DMS 273 (cell line): ENCODE results near the gene SCGB1D4.
"Not testable (repeated sequence)": the region's sequence is repeated elsewhere in the genome, so short reads cannot be mapped to it uniquely, and the experiment has no call there.

Source experiments
- DNase-seq: peaks from one replicate; lab custom pipeline; 2025; ENCODE audit not compliant: unreplicated experiment; lab: John Stamatoyannopoulos, UW

SCGB1D4 gene

GRCh38 chr11:62298975-62299374 is at the start of gene SCGB1D4:
TSS of gene SCGB1D4 (minus strand) at chr11:62299075. CDS start at chr11:62299010, 65 bp downstream.
- no peak for DNase-seq

GRCh38 chr11:62345861-62346260 is 47.0 kb upstream of the SCGB1D4 start:
- no peak for DNase-seq

- DNase-seq, result no peak
Observed at GRCh38 chr11:62344210-62344609, 45.3 kb upstream of the SCGB1D4 start.

GRCh38 chr11:62343646-62344190 is 44.8 kb upstream of the SCGB1D4 start:
- not testable (repeated sequence) for DNase-seq

- no peak for DNase-seq
Observed at GRCh38 chr11:62341588-62341987, 42.7 kb upstream of the SCGB1D4 start.

GRCh38 chr11:62340269-62340901 is 41.5 kb upstream of the SCGB1D4 start:
- peak; percentile 61 for DNase-seq

GRCh38 chr11:62338218-62338617 is 39.3 kb upstream of the SCGB1D4 start:
- no peak for DNase-seq

- peak; percentile 87 for DNase-seq
Observed at GRCh38 chr11:62337303-62338181, 38.7 kb upstream of the SCGB1D4 start, which contains the start of gene ASRGL1. TSS of gene ASRGL1 (plus strand) at chr11:62337448. CDS start at chr11:62337978, 530 bp downstream.

- DNase-seq, result not testable (repeated sequence)
Observed at GRCh38 chr11:62336949-62337302, 38.1 kb upstream of the SCGB1D4 start.

- DNase-seq, result no peak
Observed at GRCh38 chr11:62333768-62334167, 34.9 kb upstream of the SCGB1D4 start.

- not testable (repeated sequence) for DNase-seq
Observed at GRCh38 chr11:62331264-62331663, 32.4 kb upstream of the SCGB1D4 start.

GRCh38 chr11:62327541-62327940 is 28.7 kb upstream of the SCGB1D4 start:
- not testable (repeated sequence) for DNase-seq

- DNase-seq, result not testable (repeated sequence)
Observed at GRCh38 chr11:62326719-62327118, 27.8 kb upstream of the SCGB1D4 start.

- not testable (repeated sequence) for DNase-seq
Observed at GRCh38 chr11:62325781-62326180, 26.9 kb upstream of the SCGB1D4 start.

- DNase-seq, result peak; percentile 34
Observed at GRCh38 chr11:62324731-62325556, 26.1 kb upstream of the SCGB1D4 start.

- no peak for DNase-seq
Observed at GRCh38 chr11:62322524-62322923, 23.6 kb upstream of the SCGB1D4 start.

- DNase-seq, result no peak
Observed at GRCh38 chr11:62315431-62315830, 16.6 kb upstream of the SCGB1D4 start.

- DNase-seq, result no peak
Observed at GRCh38 chr11:62309991-62310390, 11.1 kb upstream of the SCGB1D4 start.

GRCh38 chr11:62307950-62308349 is 9.1 kb upstream of the SCGB1D4 start:
- no peak for DNase-seq

GRCh38 chr11:62306227-62306626 is 7.4 kb upstream of the SCGB1D4 start:
- no peak for DNase-seq

- DNase-seq, result no peak
Observed at GRCh38 chr11:62295504-62295903, 3.4 kb downstream of the SCGB1D4 start.
